ENCODE results near the gene GATB. TPM values are rescaled to one million over a fixed set of nuclear protein-coding genes. Genes with fewer than 3 reads are reported as not detected.
A peak's percentile ranks its signal among the peaks of the same experiment; 100 is the strongest.

The GATB gene
- total RNA-seq, 1 donor from 2014 or later: 15.7 TPM

DNA sequence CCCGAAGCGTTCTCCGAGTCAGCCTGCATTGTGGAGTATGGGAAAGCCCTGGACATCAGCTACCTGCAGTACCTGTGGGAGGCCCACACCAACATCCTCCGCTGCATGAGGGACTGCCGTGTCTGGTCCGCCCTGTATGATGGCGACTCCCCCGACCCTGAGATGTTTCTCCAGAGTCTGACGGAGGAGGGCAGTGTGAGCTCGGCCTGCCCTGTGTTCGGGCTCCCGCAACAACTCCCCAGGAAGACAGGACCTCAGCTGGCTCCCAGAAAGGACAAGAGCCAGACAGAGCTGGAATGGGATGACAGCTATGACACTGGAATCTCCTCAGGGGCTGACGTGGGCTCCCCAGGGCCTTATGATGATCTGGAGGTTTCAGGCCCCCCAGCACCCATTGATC, 111.3 kb downstream of the GATB start:
- H3K27me3 ChIP-seq (ENCODE audit: control insufficient read depth in 3 of 3, insufficient read depth in 3 of 3, low read length in 3 of 3): no peaks in the 10 kb centered on the region
- peaks cover 13 to 30% (median 24%) of the 10 kb centered on the region in 3 donors for H3K4me1 ChIP-seq (ENCODE audit: control insufficient read depth in 3 of 3, insufficient read depth in 3 of 3, low read length in 3 of 3)
- H3K9ac ChIP-seq (ENCODE audit: low read depth in 1 of 3, low read length in 3 of 3): no peak overlapping the region
- no peak overlapping the region for H3K4me3 ChIP-seq (ENCODE audit: low read length in 3 of 3)
- H3K9me3 ChIP-seq (ENCODE audit: control insufficient read depth in 3 of 3, low read length in 3 of 3): no peaks in the 10 kb centered on the region
- H3K36me3 ChIP-seq (ENCODE audit: control insufficient read depth in 3 of 3, insufficient read depth in 3 of 3, low read length in 3 of 3): peaks cover 6 to 15% (median 11%) of the 10 kb centered on the region in 3 donors
- no peak overlapping the region for H3K27ac ChIP-seq (ENCODE audit: low read depth, low read length)

DNA sequence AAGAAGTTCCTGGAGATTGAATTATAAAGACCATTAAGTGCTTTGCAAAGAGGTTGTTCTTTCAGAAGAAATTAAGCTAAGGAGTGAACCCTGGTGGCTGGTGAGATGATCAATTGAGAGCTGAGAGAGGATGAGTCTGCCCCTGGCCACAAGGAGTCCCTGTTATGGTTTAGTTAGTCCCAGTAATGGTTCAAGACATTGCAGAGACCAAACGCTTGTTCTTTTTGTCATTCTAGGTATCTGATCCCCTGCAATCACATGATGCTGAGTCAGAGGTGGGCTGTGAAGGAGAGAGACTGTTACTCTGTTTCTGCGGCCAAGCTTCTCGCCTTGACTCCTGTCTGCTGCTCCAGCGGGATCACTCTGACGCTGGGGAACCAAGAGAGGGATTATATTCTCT, 114.5 kb downstream of the GATB start:
- no peaks in the 10 kb centered on the region for H3K27me3 ChIP-seq (ENCODE audit: control insufficient read depth in 3 of 3, insufficient read depth in 3 of 3, low read length in 3 of 3)
- peaks cover 0 to 10% (median 3%) of the 10 kb centered on the region in 3 donors for H3K4me1 ChIP-seq (ENCODE audit: control insufficient read depth in 3 of 3, insufficient read depth in 3 of 3, low read length in 3 of 3)
- no peak overlapping the region for H3K9ac ChIP-seq (ENCODE audit: low read depth in 1 of 3, low read length in 3 of 3)
- peaks cover 6 to 15% (median 11%) of the 10 kb centered on the region in 3 donors for H3K36me3 ChIP-seq (ENCODE audit: control insufficient read depth in 3 of 3, insufficient read depth in 3 of 3, low read length in 3 of 3)
- H3K4me3 ChIP-seq (ENCODE audit: low read length in 3 of 3): no peak overlapping the region
- H3K27ac ChIP-seq (ENCODE audit: low read depth, low read length): no peak overlapping the region
- H3K9me3 ChIP-seq (ENCODE audit: control insufficient read depth in 3 of 3, low read length in 3 of 3): no peaks in the 10 kb centered on the region

DNA sequence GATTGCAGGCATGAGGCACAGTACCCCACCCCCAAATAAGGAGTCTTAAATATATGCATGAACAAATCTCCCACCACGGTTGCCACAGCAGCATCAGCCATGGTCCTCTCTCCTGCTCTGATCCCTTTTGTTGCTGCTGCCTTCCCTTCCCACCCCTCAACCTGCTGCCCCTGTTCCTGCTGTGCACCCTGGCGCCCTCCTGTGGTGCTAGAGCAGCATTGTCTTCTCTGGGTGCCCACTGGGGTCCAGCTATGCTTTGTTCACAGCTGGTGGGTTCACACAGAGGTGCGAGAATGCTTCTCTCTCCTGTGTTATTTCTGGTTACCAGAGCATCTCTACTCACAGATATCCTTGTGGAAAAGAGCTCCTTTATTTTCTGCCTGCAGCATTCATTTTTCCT, 116.2 kb downstream of the GATB start:
- no peaks in the 10 kb centered on the region for H3K27me3 ChIP-seq (ENCODE audit: control insufficient read depth in 3 of 3, insufficient read depth in 3 of 3, low read length in 3 of 3)
- H3K9me3 ChIP-seq (ENCODE audit: control insufficient read depth in 3 of 3, low read length in 3 of 3): no peaks in the 10 kb centered on the region
- no peak overlapping the region for H3K4me3 ChIP-seq (ENCODE audit: low read length in 3 of 3)
- no peak overlapping the region for H3K27ac ChIP-seq (ENCODE audit: low read depth, low read length)
- H3K4me1 ChIP-seq (ENCODE audit: control insufficient read depth in 3 of 3, insufficient read depth in 3 of 3, low read length in 3 of 3): peaks cover 0 to 17% (median 4%) of the 10 kb centered on the region in 3 donors
- peaks cover 2 to 10% (median 4%) of the 10 kb centered on the region in 3 donors for H3K36me3 ChIP-seq (ENCODE audit: control insufficient read depth in 3 of 3, insufficient read depth in 3 of 3, low read length in 3 of 3)
- H3K9ac ChIP-seq (ENCODE audit: low read depth in 1 of 3, low read length in 3 of 3): no peak overlapping the region

DNA sequence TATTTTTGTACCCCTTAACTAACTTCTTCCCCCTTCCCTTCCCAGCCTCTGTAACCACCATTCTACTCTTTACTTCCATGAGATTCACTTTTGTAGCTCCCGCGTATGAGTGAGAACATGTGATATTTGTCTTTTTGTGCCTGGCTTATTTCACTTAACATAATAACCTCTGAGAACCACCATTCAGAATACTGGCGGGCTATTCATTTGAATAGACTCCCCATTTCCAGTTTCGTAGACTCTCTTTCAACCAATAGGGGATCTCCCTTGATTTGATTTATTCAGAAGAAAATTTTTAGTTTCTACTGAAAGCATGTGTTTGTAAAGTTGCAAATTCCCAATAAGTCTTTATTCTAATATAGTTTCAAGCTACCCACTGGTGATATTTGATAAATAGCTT, 117.2 kb downstream of the GATB start:
- H3K4me3 ChIP-seq (ENCODE audit: low read length in 3 of 3): no peak overlapping the region
- no peaks in the 10 kb centered on the region for H3K27me3 ChIP-seq (ENCODE audit: control insufficient read depth in 3 of 3, insufficient read depth in 3 of 3, low read length in 3 of 3)
- H3K36me3 ChIP-seq (ENCODE audit: control insufficient read depth in 3 of 3, insufficient read depth in 3 of 3, low read length in 3 of 3): peaks cover 0 to 10% (median 3%) of the 10 kb centered on the region in 3 donors
- no peak overlapping the region for H3K27ac ChIP-seq (ENCODE audit: low read depth, low read length)
- no peaks in the 10 kb centered on the region for H3K9me3 ChIP-seq (ENCODE audit: control insufficient read depth in 3 of 3, low read length in 3 of 3)
- peaks cover 0 to 17% (median 4%) of the 10 kb centered on the region in 3 donors for H3K4me1 ChIP-seq (ENCODE audit: control insufficient read depth in 3 of 3, insufficient read depth in 3 of 3, low read length in 3 of 3)
- H3K9ac ChIP-seq (ENCODE audit: low read depth in 1 of 3, low read length in 3 of 3): no peak overlapping the region

DNA sequence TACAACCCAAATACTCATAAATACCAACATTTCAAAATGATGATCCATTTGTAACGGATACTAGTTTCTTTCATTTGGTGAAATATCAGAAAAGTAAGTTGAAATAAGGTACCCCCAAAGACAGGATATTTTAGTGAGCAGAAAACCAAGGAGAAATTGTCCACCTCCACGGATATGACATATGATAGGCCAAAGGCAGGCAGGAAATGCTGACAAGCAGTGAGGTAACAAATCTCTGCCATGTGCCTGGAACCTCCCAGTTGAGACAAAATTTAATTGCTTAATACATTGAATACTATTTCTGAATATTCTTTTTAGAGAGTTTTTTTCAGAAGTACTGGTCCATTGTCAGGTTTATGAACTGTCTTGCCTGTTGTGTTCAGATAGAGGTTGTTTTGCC, 118.8 kb downstream of the GATB start:
- peak overlapping the region; percentile 41 for H3K27ac ChIP-seq (ENCODE audit: low read depth, low read length)
- no peak overlapping the region for H3K9ac ChIP-seq (ENCODE audit: low read depth in 1 of 3, low read length in 3 of 3)

DNA sequence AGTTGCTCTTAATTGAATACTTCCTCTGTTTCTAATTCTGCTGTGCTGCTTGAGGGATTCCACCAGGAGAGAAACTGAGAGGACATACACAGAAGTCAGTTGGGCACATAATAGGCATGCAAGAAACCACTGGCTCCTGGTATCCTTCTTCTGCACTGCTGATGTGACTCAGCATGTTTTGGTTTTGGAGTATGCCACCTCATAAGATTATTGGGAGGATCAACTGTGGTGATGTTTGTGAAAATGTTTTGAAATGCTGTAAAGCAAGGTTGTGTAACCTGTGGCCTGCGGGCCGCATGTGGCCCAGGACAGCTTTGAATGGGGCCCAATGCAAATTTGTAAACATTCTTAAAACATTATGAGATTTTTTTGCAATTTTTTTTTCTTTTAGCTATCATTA, 119.6 kb downstream of the GATB start:
- H3K27me3 ChIP-seq (ENCODE audit: control insufficient read depth in 3 of 3, insufficient read depth in 3 of 3, low read length in 3 of 3): no peaks in the 10 kb centered on the region
- no peaks in the 10 kb centered on the region for H3K36me3 ChIP-seq (ENCODE audit: control insufficient read depth in 3 of 3, insufficient read depth in 3 of 3, low read length in 3 of 3)
- H3K27ac ChIP-seq (ENCODE audit: low read depth, low read length): peak overlapping the region; percentile 41
- no peak overlapping the region for H3K4me3 ChIP-seq (ENCODE audit: low read length in 3 of 3)
- no peak overlapping the region for H3K9ac ChIP-seq (ENCODE audit: low read depth in 1 of 3, low read length in 3 of 3)
- H3K4me1 ChIP-seq (ENCODE audit: control insufficient read depth in 3 of 3, insufficient read depth in 3 of 3, low read length in 3 of 3): peaks cover 0 to 17% (median 4%) of the 10 kb centered on the region in 3 donors
- no peaks in the 10 kb centered on the region for H3K9me3 ChIP-seq (ENCODE audit: control insufficient read depth in 3 of 3, low read length in 3 of 3)

More for the DNA sequence above, 118.8 kb downstream of the GATB start:
- H3K27me3 ChIP-seq (ENCODE audit: control insufficient read depth in 3 of 3, insufficient read depth in 3 of 3, low read length in 3 of 3): no peaks in the 10 kb centered on the region
- no peaks in the 10 kb centered on the region for H3K9me3 ChIP-seq (ENCODE audit: control insufficient read depth in 3 of 3, low read length in 3 of 3)
- H3K36me3 ChIP-seq (ENCODE audit: control insufficient read depth in 3 of 3, insufficient read depth in 3 of 3, low read length in 3 of 3): peaks cover 0 to 6% (median 3%) of the 10 kb centered on the region in 3 donors
- no peak overlapping the region for H3K4me3 ChIP-seq (ENCODE audit: low read length in 3 of 3)
- peaks cover 0 to 17% (median 4%) of the 10 kb centered on the region in 3 donors for H3K4me1 ChIP-seq (ENCODE audit: control insufficient read depth in 3 of 3, insufficient read depth in 3 of 3, low read length in 3 of 3)

DNA sequence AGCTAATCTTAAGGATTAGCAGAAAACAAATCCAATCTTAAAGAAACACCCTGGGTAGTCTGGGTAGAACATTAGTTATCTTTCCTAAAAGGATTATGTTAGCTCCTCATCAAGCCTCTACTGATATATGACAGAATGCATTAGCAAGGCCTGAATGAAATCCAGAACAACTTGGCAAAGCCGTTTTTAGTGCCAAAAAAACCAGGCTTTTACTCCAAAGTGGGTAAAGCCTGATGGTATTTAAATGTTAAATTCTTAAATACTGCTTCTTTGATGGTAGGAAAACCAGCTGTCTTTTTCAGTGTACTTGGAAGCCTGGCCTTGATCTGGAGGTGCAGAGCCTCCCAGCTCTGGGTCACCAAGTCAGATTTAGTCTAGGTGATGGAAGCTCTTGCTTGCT, 120.4 kb downstream of the GATB start:
- Histone ChIP-seq H3K36me3 (ENCODE audit: control insufficient read depth in 3 of 3, insufficient read depth in 3 of 3, low read length in 3 of 3) (no peaks in the 10 kb centered on the region), H3K27ac (ENCODE audit: low read depth, low read length) (peak overlapping the region; percentile 41), H3K4me1 (ENCODE audit: control insufficient read depth in 3 of 3, insufficient read depth in 3 of 3, low read length in 3 of 3) (peaks cover 0 to 17% (median 4%) of the 10 kb centered on the region in 3 donors), H3K9ac (ENCODE audit: low read depth in 1 of 3, low read length in 3 of 3) (no peak overlapping the region), H3K4me3 (ENCODE audit: low read length in 3 of 3) (no peak overlapping the region), H3K9me3 (ENCODE audit: control insufficient read depth in 3 of 3, low read length in 3 of 3) (no peaks in the 10 kb centered on the region), H3K27me3 (ENCODE audit: control insufficient read depth in 3 of 3, insufficient read depth in 3 of 3, low read length in 3 of 3) (no peaks in the 10 kb centered on the region)

DNA sequence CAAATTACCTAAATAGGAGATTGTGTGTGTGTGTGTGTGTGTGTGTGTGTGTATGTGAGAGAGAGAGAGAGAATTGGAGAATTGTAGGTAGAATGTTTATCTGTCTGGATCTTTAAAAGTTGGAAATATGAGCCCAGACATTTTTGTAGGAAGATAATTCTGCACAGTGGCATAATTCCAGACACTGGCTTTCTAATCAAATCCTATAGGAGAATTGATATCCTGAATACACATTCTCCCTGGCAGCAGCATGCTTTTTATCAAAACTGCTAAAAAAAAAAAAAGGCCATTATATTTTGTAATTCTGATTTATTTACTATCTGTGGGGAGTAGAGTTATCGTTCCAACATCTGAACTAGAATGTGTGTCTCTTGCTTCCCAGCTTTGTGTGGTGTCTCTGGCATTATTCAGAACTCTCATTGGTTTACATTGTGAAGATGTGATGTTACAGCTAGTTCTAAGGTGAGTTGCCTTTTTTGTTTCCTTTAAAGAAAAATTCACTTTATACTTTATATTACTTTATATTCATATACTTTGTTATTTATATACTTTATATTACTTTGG, 122.4 kb downstream of the GATB start:
- H3K36me3 ChIP-seq (ENCODE audit: control insufficient read depth in 3 of 3, insufficient read depth in 3 of 3, low read length in 3 of 3): no peaks in the 10 kb centered on the region

DNA sequence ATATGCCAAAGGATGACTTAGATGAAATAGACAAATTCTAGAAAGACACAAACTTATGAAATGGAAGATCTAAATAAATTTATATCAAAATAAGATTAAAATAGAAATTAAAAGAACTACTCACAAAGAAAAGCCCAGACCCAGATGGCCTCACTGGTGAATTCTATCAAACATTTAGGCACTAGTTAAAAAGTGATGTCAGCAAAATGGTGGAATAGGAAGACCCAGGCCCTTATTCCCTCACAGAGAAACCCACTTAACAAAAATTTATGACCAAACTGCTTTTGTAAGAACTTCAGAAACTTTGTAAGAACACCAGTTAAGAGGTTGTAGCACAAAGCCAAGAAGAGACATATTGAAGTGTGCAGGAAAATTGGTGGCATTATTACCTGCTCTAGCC, 129.5 kb downstream of the GATB start:
- no peaks in the 10 kb centered on the region for H3K4me1 ChIP-seq (ENCODE audit: control insufficient read depth in 3 of 3, insufficient read depth in 3 of 3, low read length in 3 of 3)
- H3K36me3 ChIP-seq (ENCODE audit: control insufficient read depth in 3 of 3, insufficient read depth in 3 of 3, low read length in 3 of 3): peaks cover 0 to 3% (median 0%) of the 10 kb centered on the region in 3 donors
- no peak overlapping the region for H3K9ac ChIP-seq (ENCODE audit: low read depth in 1 of 3, low read length in 3 of 3)
- no peaks in the 10 kb centered on the region for H3K9me3 ChIP-seq (ENCODE audit: control insufficient read depth in 3 of 3, low read length in 3 of 3)
- H3K27me3 ChIP-seq (ENCODE audit: control insufficient read depth in 3 of 3, insufficient read depth in 3 of 3, low read length in 3 of 3): no peaks in the 10 kb centered on the region
- H3K4me3 ChIP-seq (ENCODE audit: low read length in 3 of 3): no peak overlapping the region
- H3K27ac ChIP-seq (ENCODE audit: low read depth, low read length): no peak overlapping the region

More for the DNA sequence above, 122.4 kb downstream of the GATB start:
- no peak overlapping the region for H3K27ac ChIP-seq (ENCODE audit: low read depth, low read length)
- H3K27me3 ChIP-seq (ENCODE audit: control insufficient read depth in 3 of 3, insufficient read depth in 3 of 3, low read length in 3 of 3): no peaks in the 10 kb centered on the region
- H3K4me1 ChIP-seq (ENCODE audit: control insufficient read depth in 3 of 3, insufficient read depth in 3 of 3, low read length in 3 of 3): peaks cover 0 to 17% (median 4%) of the 10 kb centered on the region in 3 donors
- H3K9ac ChIP-seq (ENCODE audit: low read depth in 1 of 3, low read length in 3 of 3): no peak overlapping the region
- no peaks in the 10 kb centered on the region for H3K9me3 ChIP-seq (ENCODE audit: control insufficient read depth in 3 of 3, low read length in 3 of 3)
- H3K4me3 ChIP-seq (ENCODE audit: low read length in 3 of 3): no peak overlapping the region

DNA sequence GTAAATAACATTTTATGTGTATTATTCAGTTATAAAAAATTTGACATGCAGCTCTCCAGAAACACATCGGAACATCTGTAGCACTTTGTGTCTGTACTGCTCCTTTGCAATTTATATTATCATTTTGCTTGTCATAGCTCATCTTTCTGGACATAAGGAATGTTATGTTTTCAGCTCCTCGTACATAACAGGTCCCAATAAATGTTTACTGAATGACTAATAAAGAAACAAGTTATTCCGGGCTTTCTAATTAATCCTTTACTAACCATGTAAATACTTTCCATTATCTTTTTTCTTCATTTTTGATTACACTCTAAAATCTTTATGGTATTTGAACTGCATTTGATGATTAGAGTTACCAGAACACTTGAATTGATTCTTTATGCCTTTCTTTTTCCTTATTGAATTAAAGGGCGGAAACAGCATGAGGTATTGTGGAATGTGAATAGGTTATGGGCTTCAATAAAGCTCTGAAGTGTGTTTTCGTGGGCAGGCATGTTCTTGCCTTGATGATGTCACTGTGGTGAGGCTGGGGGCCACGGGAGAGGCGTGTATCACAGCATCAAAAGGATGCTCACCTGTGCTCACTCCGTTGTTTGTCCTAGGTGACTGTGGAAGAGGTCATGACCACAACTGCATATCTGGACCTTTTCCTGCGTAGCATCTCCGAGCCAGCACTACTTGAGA, 131.6 kb downstream of the GATB start:
- Histone ChIP-seq H3K4me1 (ENCODE audit: control insufficient read depth in 3 of 3, insufficient read depth in 3 of 3, low read length in 3 of 3) (peaks cover 0 to 7% (median 5%) of the 10 kb centered on the region in 3 donors), H3K4me3 (ENCODE audit: low read length in 3 of 3) (no peak overlapping the region), H3K27me3 (ENCODE audit: control insufficient read depth in 3 of 3, insufficient read depth in 3 of 3, low read length in 3 of 3) (no peaks in the 10 kb centered on the region), H3K27ac (ENCODE audit: low read depth, low read length) (no peak overlapping the region), H3K36me3 (ENCODE audit: control insufficient read depth in 3 of 3, insufficient read depth in 3 of 3, low read length in 3 of 3) (peaks cover 0 to 3% (median 0%) of the 10 kb centered on the region in 3 donors), H3K9ac (ENCODE audit: low read depth in 1 of 3, low read length in 3 of 3) (no peak overlapping the region), H3K9me3 (ENCODE audit: control insufficient read depth in 3 of 3, low read length in 3 of 3) (no peaks in the 10 kb centered on the region)

Data from skeletal muscle tissue (tissue), 4 donors.